Stimulated activated CD4-positive, alpha-beta T cell treated with anti-CD3 and anti-CD28 coated beads, Interleukin-2, amount 100 ng/mL, for 24 hours (primary cell): Measurements from ENCODE around the gene ZSCAN31.
"Not testable (repeated sequence)": the region's sequence is repeated elsewhere in the genome, so short reads cannot be mapped to it uniquely, and the experiment has no call there.

Experiments used
- DNase-seq, 2 donors: peaks; one replicate each; pipeline ENCODE4 v3.0.0-alpha.2; 2020

ZSCAN31 gene

GRCh38 chr6:28335564-28336283, at the start of gene ZSCAN31:
Gene ZSCAN31 (minus strand): TSS chr6:28336148. CDS start chr6:28329683, 6,465 bp downstream.
- DNase-seq = peak; percentile 73 to 77

GRCh38 chr6:28384143-28384533, 48.2 kb upstream of the ZSCAN31 start:
- no peak for DNase-seq

GRCh38 chr6:28383235-28384142, 47.5 kb upstream of the ZSCAN31 start:
- DNase-seq = peak; percentile 23 to 47

GRCh38 chr6:28380381-28380780, 44.4 kb upstream of the ZSCAN31 start:
- DNase-seq = no peak

- no peak for DNase-seq
Observed at GRCh38 chr6:28378644-28379043, 42.7 kb upstream of the ZSCAN31 start.

- no peak for DNase-seq
Observed at GRCh38 chr6:28377879-28378278, 41.9 kb upstream of the ZSCAN31 start.

GRCh38 chr6:28373925-28374324, 38.0 kb upstream of the ZSCAN31 start:
- no peak for DNase-seq

GRCh38 chr6:28371706-28372451, 35.9 kb upstream of the ZSCAN31 start:
- no peak for DNase-seq

GRCh38 chr6:28371280-28371679, 35.3 kb upstream of the ZSCAN31 start:
- DNase-seq = no peak

GRCh38 chr6:28370440-28370839, 34.5 kb upstream of the ZSCAN31 start:
- no peak for DNase-seq

- no peak for DNase-seq
Observed at GRCh38 chr6:28369463-28369862, 33.5 kb upstream of the ZSCAN31 start.

- no peak for DNase-seq
Observed at GRCh38 chr6:28368522-28368921, 32.6 kb upstream of the ZSCAN31 start.

GRCh38 chr6:28365590-28365989, 29.6 kb upstream of the ZSCAN31 start:
- not testable (repeated sequence) for DNase-seq

GRCh38 chr6:28360961-28361360, 25.0 kb upstream of the ZSCAN31 start:
- DNase-seq = no peak

- not testable (repeated sequence) for DNase-seq
Observed at GRCh38 chr6:28359562-28359961, 23.6 kb upstream of the ZSCAN31 start.

- DNase-seq = no peak
Observed at GRCh38 chr6:28357036-28357435, 21.1 kb upstream of the ZSCAN31 start.

- no peak for DNase-seq
Observed at GRCh38 chr6:28356666-28357020, 20.7 kb upstream of the ZSCAN31 start.

- DNase-seq = peak; percentile 52 to 68
Observed at GRCh38 chr6:28355743-28356665, 20.1 kb upstream of the ZSCAN31 start.

- DNase-seq = no peak
Observed at GRCh38 chr6:28354688-28355554, 19.0 kb upstream of the ZSCAN31 start.

- no peak for DNase-seq
Observed at GRCh38 chr6:28353981-28354676, 18.2 kb upstream of the ZSCAN31 start.

GRCh38 chr6:28353356-28353755, 17.4 kb upstream of the ZSCAN31 start:
- no peak for DNase-seq
